T-cell (primary cell): ENCODE results near the gene IFIH1. TPM values are rescaled to one million over a fixed set of nuclear protein-coding genes. Genes with fewer than 3 reads are reported as not detected.

Experiments
- ATAC-seq, 4 experiments: fragments of 200-7000 bp in 3 of 4; fragments of 150-1000 bp in 1 of 4; cut with Tn5 transposase; replicated peaks in 1 of 4; 1 replicate in 3 of 4; 2 replicates in 1 of 4; pipeline ENCODE4 v1.10.0; 2021; ENCODE audit warnings: moderate library complexity in 3 of 4, mild to moderate bottlenecking in 2 of 4, moderate number of reproducible peaks in 1 of 4
- CTCF ChIA-PET, 2 donors: fragments of 300-600 bp; sonication (Branson Sonifier 250); formaldehyde crosslinking; loops; one replicate each; lab custom pipeline; 2022; ENCODE audit warnings: antibody characterized with exemption in 2 of 2; lab: Charles Lee
- POLR2A ChIA-PET, 2 donors: fragments of 300-600 bp; sonication (Branson Sonifier 250); formaldehyde crosslinking; loops; one replicate each; lab custom pipeline; 2022; ENCODE audit warnings: antibody characterized with exemption in 2 of 2; lab: Charles Lee
- DNase-seq, 35 experiments: peaks; one replicate each; pipeline versions ENCODE4 v3.0.0 to v3.0.0-alpha.2; 2013 to 2023
- H3K27ac ChIP-seq: one replicate; pipeline ENCODE4 v1.5.1; 2013; ENCODE audit warnings: low read length
- H3K27me3 ChIP-seq, 2 experiments: replicated peaks in 1 of 2; 1 replicate in 1 of 2; 2 replicates in 1 of 2; pipeline versions ENCODE4 v1.6.1 to v1.7.0; 2013; ENCODE audit warnings: low read length in 1 of 2, mixed read lengths in 1 of 2; ENCODE audit not compliant: control insufficient read depth in 2 of 2, insufficient read depth in 2 of 2; ENCODE audit errors: extremely low read depth in 1 of 2
- H3K36me3 ChIP-seq, 2 donors: 1 replicate in 1 of 2; 2 replicates in 1 of 2; pipeline versions ENCODE4 v1.6.1 to v1.7.0; 2013; ENCODE audit warnings: low read length in 1 of 2; ENCODE audit not compliant: control insufficient read depth in 2 of 2, insufficient read depth in 1 of 2; ENCODE audit errors: extremely low read depth in 1 of 2
- H3K4me1 ChIP-seq, 2 experiments: 1 replicate in 1 of 2; 2 replicates in 1 of 2; pipeline versions ENCODE4 v1.6.1 to v1.7.0; 2013; ENCODE audit warnings: low read length in 2 of 2, mixed read lengths in 1 of 2; ENCODE audit not compliant: insufficient read depth in 2 of 2, control insufficient read depth in 1 of 2; ENCODE audit errors: extremely low read depth in 1 of 2
- H3K4me3 ChIP-seq, 2 donors: 1 replicate in 1 of 2; 2 replicates in 1 of 2; pipeline versions ENCODE4 v1.5.1 to v1.7.0; 2013; ENCODE audit warnings: mild to moderate bottlenecking in 2 of 2, low read length in 1 of 2, moderate library complexity in 1 of 2; ENCODE audit not compliant: control insufficient read depth in 1 of 2; ENCODE audit errors: extremely low read depth in 1 of 2
- H3K9me3 ChIP-seq: 2 replicates; pipeline ENCODE4 v1.7.0; 2013
- H3K27ac Mint-ChIP-seq, 2 donors: one replicate each; pipeline ENCODE4 v1.8.0; 2020 to 2021; ENCODE audit warnings: mild to moderate bottlenecking in 2 of 2, mixed read lengths in 2 of 2
- H3K27me3 Mint-ChIP-seq, 2 donors: one replicate each; pipeline ENCODE4 v1.8.0; 2021 to 2022; ENCODE audit warnings: mixed read lengths in 2 of 2
- H3K36me3 Mint-ChIP-seq: one replicate; pipeline ENCODE4 v1.8.0; 2021; ENCODE audit warnings: mixed read lengths
- H3K4me1 Mint-ChIP-seq, 3 donors: one replicate each; pipeline ENCODE4 v1.8.0; 2020 to 2022; ENCODE audit warnings: mixed read lengths in 3 of 3, mild to moderate bottlenecking in 1 of 3
- H3K4me3 Mint-ChIP-seq, 3 donors: one replicate each; pipeline ENCODE4 v1.8.0; 2020 to 2022; ENCODE audit warnings: mild to moderate bottlenecking in 3 of 3, mixed read lengths in 3 of 3, moderate library complexity in 3 of 3
- H3K9me3 Mint-ChIP-seq, 3 donors: one replicate each; pipeline ENCODE4 v1.8.0; 2020 to 2022; ENCODE audit warnings: mixed read lengths in 3 of 3
- WGBS: methylation state at CpG from one replicate; pipeline ENCODE4 v1.1.5; 2013; ENCODE audit warnings: missing lambda C conversion rate; ENCODE audit not compliant: insufficient coverage; 5-methylcytosine and 5-hydroxymethylcytosine counted together
- total RNA-seq, 35 experiments: library from RNA in 6 of 35; stranded (reverse) in 6 of 35; fragments of 120-200 nt in 1 of 35; gene quantifications; one replicate each; pipeline versions ENCODE4 v1.2.1 to v1.2.4 and lab custom pipeline; 2013 to 2026

IFIH1 gene
- total RNA-seq, 5 donors from 2014 or later (not counting 1 experiment from before 2014, with no cell fraction given): 25.1 to 34.1 (median 29.2) TPM

DNA sequence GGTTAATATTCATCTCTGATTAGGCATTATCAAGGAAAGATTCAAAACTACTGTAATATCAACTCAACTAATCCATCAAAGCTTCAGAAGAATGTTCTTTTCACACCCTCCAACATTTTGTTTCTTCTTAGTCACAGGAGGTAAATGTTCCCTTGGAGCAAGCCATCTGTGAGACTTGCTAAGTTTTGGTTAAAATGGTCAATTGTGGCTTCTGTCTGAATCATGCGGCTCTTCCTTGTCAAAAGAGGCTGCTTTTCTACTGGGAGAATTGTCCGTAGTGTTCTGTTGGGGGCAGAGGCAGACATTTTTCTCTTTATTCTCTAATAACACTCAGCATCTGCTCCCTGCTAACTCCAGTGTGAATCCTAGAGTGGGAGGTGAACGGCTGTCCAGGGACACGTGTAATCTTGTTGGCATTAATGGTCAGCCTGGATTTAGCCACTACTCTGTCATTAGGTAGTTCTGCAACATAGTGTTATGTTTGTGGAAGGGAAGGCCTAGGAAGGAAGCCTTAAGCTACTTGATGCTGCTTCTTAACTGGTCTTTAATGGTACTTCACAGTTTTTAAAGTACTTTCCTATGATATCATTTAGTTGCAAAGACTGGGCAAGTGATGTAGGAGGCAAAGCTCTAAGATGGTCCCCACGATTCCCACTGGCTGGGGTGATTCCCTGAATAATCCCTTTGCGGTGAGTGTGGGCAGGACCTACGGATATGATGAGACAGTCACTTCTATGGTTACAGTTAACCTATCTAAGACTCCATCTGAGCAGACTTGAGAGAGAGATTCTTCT, 52.6 kb downstream of the IFIH1 start:
- no peak for DNase-seq
- Histone ChIP-seq H3K27me3 (no peaks in the 10 kb centered on the region), H3K27ac (no peak overlapping the region), H3K36me3 (peaks cover 5 to 28% of the 10 kb centered on the region in 2 donors), H3K9me3 (no peaks in the 10 kb centered on the region), H3K4me1 (peaks cover 0 to 5% of the 10 kb centered on the region in 2 experiments), H3K4me3 (no peak overlapping the region)
- H3K36me3 Mint-ChIP-seq: peaks cover 51% of the 10 kb centered on the region
- no peaks in the 10 kb centered on the region for H3K27me3 Mint-ChIP-seq
- H3K4me3 Mint-ChIP-seq: no peak overlapping the region
- ChIA-PET POLR2A (no interaction called here), CTCF (no interaction called here)
- no peak overlapping the region for H3K27ac Mint-ChIP-seq
- H3K4me1 Mint-ChIP-seq: peaks cover 11 to 13% (median 11%) of the 10 kb centered on the region in 3 donors
- no peak for ATAC-seq
- 83% methylated on average over 1 of the region's 7 CpGs for WGBS
- peaks cover 0 to 5% (median 2%) of the 10 kb centered on the region in 3 donors for H3K9me3 Mint-ChIP-seq

DNA sequence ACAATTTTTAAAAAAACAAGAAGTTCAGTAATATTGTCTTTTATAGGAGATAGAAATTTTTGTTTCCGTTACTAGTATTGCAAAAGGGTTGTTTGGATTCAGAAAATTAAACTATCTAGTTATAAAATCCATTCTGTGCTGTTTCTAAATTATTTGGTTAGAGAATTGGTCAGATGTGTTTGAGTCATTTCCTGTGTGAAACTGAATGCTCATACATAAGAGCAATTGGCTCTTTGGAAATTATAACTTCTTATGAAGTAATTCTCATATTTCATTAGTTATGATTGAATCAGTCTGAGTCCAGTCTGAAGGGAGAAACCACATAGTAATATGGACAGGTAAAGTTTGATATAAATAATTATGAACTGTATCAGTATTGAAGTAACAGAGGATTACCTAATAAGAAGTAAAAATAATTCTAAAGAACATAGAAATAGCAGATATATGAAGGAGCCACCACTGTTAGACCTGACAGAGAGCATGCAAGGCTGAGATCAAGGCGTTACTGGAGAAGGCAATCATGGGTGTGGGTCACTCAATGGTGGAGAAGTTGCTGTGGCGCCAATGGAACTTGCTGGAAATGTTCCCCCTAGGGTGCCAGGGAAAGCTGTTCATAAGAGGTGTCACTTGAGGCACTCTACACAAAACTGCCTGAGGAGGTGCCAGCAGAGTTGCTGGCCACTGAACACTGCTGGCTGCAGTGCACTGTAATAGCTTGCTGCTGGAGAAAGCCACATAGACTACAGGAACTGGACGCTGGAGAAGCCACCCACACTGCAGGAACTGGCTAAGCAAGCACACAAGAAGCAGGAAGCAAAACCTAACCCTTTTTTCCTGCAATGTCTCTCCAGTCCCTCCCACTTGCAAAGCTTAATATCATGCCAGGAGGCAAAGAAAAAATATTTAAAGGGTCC, 57.2 kb downstream of the IFIH1 start:
- CTCF ChIA-PET: interaction anchor here in 1 of 2 donors (0.9 kb wide), 1 partner anchor 90 kb away, joined by 3 read pairs; no protein-coding TSS in a partner anchor
- ATAC-seq: no peak
- Mint-ChIP-seq H3K4me3 (no peak overlapping the region), H3K27me3 (peaks cover 1 to 4% of the 10 kb centered on the region in 2 donors), H3K27ac (peak overlapping the region; percentile 17 to 68), H3K4me1 (peaks cover 11 to 14% (median 11%) of the 10 kb centered on the region in 3 donors), H3K36me3 (peaks cover 16% of the 10 kb centered on the region), H3K9me3 (peaks cover 0 to 5% (median 2%) of the 10 kb centered on the region in 3 donors)
- H3K27ac ChIP-seq: no peak overlapping the region
- peak in 2 of 35 experiments; percentile 2 to 3 for DNase-seq
- no peak overlapping the region for H3K4me3 ChIP-seq
- POLR2A ChIA-PET: no interaction called here
- H3K9me3 ChIP-seq: no peaks in the 10 kb centered on the region
- H3K36me3 ChIP-seq: peaks cover 2 to 7% of the 10 kb centered on the region in 2 donors
- H3K27me3 ChIP-seq: no peaks in the 10 kb centered on the region
- H3K4me1 ChIP-seq: peaks cover 0 to 5% of the 10 kb centered on the region in 2 experiments
- WGBS: 91% methylated on average over 2 of the region's 4 CpGs

DNA sequence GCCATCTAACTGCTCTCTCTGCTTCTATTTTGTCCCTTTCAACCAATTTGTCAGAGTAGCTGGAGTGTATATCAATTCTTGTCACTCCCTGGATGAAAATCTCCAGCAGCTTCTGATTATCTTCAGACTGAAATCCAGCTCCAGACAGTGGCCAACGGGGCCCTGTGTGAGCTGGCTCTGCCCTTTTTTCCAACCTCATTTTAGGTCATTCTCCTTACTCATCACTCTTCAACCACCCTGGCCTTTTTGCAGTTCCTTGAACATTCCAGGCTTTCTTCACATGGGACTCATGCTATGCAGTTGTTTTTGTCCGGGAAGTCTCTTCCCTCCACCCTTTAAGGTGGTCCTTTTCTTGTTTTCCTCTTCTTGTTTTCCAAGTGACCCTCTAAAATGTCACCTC, 59.8 kb downstream of the IFIH1 start:
- Histone ChIP-seq H3K36me3 (no peaks in the 10 kb centered on the region), H3K9me3 (no peaks in the 10 kb centered on the region), H3K27me3 (no peaks in the 10 kb centered on the region), H3K27ac (no peak overlapping the region), H3K4me3 (no peak overlapping the region), H3K4me1 (peaks cover 0 to 5% of the 10 kb centered on the region in 2 experiments)
- 92% methylated on average over 2 of the region's 2 CpGs for WGBS
- CTCF ChIA-PET: no interaction called here
- ATAC-seq (no peak), DNase-seq (no peak)
- POLR2A ChIA-PET: no interaction called here
- Mint-ChIP-seq H3K4me3 (no peak overlapping the region), H3K9me3 (peaks cover 0 to 5% (median 2%) of the 10 kb centered on the region in 3 donors), H3K4me1 (peaks cover 11 to 14% (median 11%) of the 10 kb centered on the region in 3 donors), H3K27ac (no peak overlapping the region), H3K27me3 (peaks cover 1 to 4% of the 10 kb centered on the region in 2 donors), H3K36me3 (peaks cover 5% of the 10 kb centered on the region)

DNA sequence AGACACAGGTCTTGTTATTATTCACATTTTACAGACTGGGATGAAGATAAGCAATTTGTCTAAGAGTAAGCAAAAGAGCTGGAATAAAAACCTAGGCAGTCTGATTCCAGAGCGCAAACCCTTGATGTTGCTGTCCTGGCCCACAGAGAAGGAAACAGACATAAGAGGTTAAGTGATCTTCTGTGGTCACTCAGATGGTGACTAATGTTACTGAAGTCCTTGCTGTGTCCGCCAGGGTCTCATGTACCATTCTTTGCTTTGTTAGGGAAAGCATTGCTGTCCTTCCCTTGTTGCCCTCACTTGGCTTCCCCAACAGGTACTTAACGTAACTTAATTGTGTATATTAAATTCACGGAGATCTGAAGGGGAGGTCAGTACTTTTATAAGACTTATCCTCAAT, 60.3 kb downstream of the IFIH1 start:
- Histone ChIP-seq H3K27me3 (no peaks in the 10 kb centered on the region), H3K27ac (no peak overlapping the region), H3K4me3 (no peak overlapping the region), H3K9me3 (no peaks in the 10 kb centered on the region), H3K36me3 (no peaks in the 10 kb centered on the region), H3K4me1 (peaks cover 0 to 5% of the 10 kb centered on the region in 2 experiments)
- ChIA-PET CTCF (interaction anchor here in 1 of 2 donors (0.6 kb wide), 1 partner anchor 700 kb away, joined by 3 read pairs; no protein-coding TSS in a partner anchor), POLR2A (no interaction called here)
- Mint-ChIP-seq H3K27ac (no peak overlapping the region), H3K9me3 (peaks cover 0 to 3% (median 2%) of the 10 kb centered on the region in 3 donors), H3K4me1 (peaks cover 11 to 14% (median 11%) of the 10 kb centered on the region in 3 donors), H3K36me3 (peaks cover 3% of the 10 kb centered on the region), H3K4me3 (no peak overlapping the region), H3K27me3 (peaks cover 1 to 4% of the 10 kb centered on the region in 2 donors)
- ATAC-seq (no peak), DNase-seq (no peak)
- 100% methylated on average over 1 of the region's 4 CpGs for WGBS

DNA sequence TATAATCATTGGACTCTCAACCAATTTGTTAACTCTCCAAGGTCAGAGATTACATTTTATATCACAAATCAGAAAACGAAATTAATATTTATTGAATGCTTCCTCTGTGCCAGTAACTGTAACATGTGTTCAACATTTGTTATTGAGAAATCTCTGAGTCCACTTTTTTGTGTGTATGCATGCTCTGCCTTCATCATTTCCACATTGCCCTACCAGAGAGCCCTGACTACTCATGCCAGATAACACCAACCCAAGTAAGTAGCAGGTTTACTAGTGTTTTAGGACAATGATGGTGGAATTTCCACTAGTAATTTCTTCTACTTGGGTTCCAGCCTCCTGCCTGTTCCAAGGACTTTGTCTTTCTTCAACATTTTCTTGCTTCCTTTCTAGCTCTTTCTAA, 61.1 kb downstream of the IFIH1 start:
- no peak overlapping the region for H3K4me3 ChIP-seq
- H3K27me3 ChIP-seq: no peaks in the 10 kb centered on the region
- H3K36me3 ChIP-seq: no peaks in the 10 kb centered on the region
- H3K36me3 Mint-ChIP-seq: no peaks in the 10 kb centered on the region
- no CpG with 5 or more reads among the region's 1 CpG for WGBS
- POLR2A ChIA-PET: no interaction called here
- CTCF ChIA-PET: interaction anchor here in 1 of 2 donors (0.6 kb wide), 1 partner anchor 699 kb away, joined by 3 read pairs; no protein-coding TSS in a partner anchor
- peaks cover 1 to 4% of the 10 kb centered on the region in 2 donors for H3K27me3 Mint-ChIP-seq
- H3K4me1 Mint-ChIP-seq: peaks cover 11 to 13% (median 11%) of the 10 kb centered on the region in 3 donors
- no peak overlapping the region for H3K4me3 Mint-ChIP-seq
- no peak for ATAC-seq
- H3K27ac Mint-ChIP-seq: no peak overlapping the region
- DNase-seq: no peak
- peaks cover 0 to 5% of the 10 kb centered on the region in 2 experiments for H3K4me1 ChIP-seq
- no peak overlapping the region for H3K27ac ChIP-seq
- H3K9me3 ChIP-seq: no peaks in the 10 kb centered on the region
- H3K9me3 Mint-ChIP-seq: no peaks in the 10 kb centered on the region

DNA sequence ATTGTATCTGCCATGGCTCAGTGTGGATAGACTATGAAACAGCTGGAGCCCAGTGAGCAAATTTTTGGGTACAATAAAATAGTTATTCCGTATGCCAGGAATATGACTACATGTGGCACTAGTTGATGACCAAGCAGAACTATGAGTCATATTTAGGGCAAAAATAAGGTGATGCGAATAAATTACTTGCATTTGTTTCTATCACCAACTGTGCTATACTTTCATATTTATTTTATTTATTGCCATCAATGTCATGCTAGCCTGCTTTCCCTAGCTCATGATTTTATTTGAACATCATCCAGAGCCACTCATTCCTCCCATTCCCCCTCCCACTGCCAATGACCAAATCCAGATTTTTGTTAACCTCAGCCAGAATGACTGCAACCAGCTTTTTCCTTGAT, 61.9 kb downstream of the IFIH1 start:
- no peak for ATAC-seq
- CTCF ChIA-PET: no interaction called here
- no peaks in the 10 kb centered on the region for H3K36me3 ChIP-seq

More for the DNA sequence above, 61.9 kb downstream of the IFIH1 start:
- Histone ChIP-seq H3K4me3 (no peak overlapping the region), H3K4me1 (peaks cover 0 to 4% of the 10 kb centered on the region in 2 experiments), H3K27ac (no peak overlapping the region), H3K9me3 (no peaks in the 10 kb centered on the region), H3K27me3 (no peaks in the 10 kb centered on the region)
- peaks cover 6 to 9% (median 7%) of the 10 kb centered on the region in 3 donors for H3K4me1 Mint-ChIP-seq
- no peaks in the 10 kb centered on the region for H3K9me3 Mint-ChIP-seq
- no CpG with 5 or more reads among the region's 2 CpGs for WGBS
- no peak overlapping the region for H3K27ac Mint-ChIP-seq
- H3K27me3 Mint-ChIP-seq: peaks cover 1 to 4% of the 10 kb centered on the region in 2 donors
- no peak overlapping the region for H3K4me3 Mint-ChIP-seq
- POLR2A ChIA-PET: no interaction called here
- DNase-seq: no peak
- no peaks in the 10 kb centered on the region for H3K36me3 Mint-ChIP-seq
